HG02588 (cell line): ENCODE results near the gene ZNF654.
"Not testable (repeated sequence)": the region's sequence is repeated elsewhere in the genome, so short reads cannot be mapped to it uniquely, and the experiment has no call there.

Experiments used
- ATAC-seq: cut with Tn5 transposase; IDR thresholded peaks from one replicate; pipeline ENCODE4 v1.9.1; 2021; ENCODE audit warnings: mild to moderate bottlenecking, moderate library complexity; ENCODE audit not compliant: unreplicated experiment

The ZNF654 gene

GRCh38 chr3:88133711-88134263 is 74.7 kb downstream of the ZNF654 start:
- no peak for ATAC-seq

GRCh38 chr3:88137836-88138235 is 78.8 kb downstream of the ZNF654 start:
- no peak for ATAC-seq

GRCh38 chr3:88141458-88142083 is 82.5 kb downstream of the ZNF654 start:
- peak; percentile 3 for ATAC-seq

- ATAC-seq = peak; percentile 45
Measured at GRCh38 chr3:88142094-88142624, 83.1 kb downstream of the ZNF654 start.

- no peak for ATAC-seq
Measured at GRCh38 chr3:88147261-88147660, 88.2 kb downstream of the ZNF654 start.

GRCh38 chr3:88148651-88149050 is 89.6 kb downstream of the ZNF654 start:
- no peak for ATAC-seq

- ATAC-seq = peak; percentile 13
Measured at GRCh38 chr3:88149101-88149508, 90.0 kb downstream of the ZNF654 start.

GRCh38 chr3:88149509-88150362 is 90.7 kb downstream of the ZNF654 start, which contains the start of gene C3orf38:
Gene C3orf38 (plus strand): TSS chr3:88149959. CDS start chr3:88150053, 94 bp downstream.
- peak; percentile 80 for ATAC-seq

GRCh38 chr3:88150371-88150770 is 91.3 kb downstream of the ZNF654 start:
- ATAC-seq = peak; percentile 25

GRCh38 chr3:88150806-88151205 is 91.8 kb downstream of the ZNF654 start:
- no peak for ATAC-seq

GRCh38 chr3:88151358-88151757 is 92.3 kb downstream of the ZNF654 start:
- no peak for ATAC-seq

GRCh38 chr3:88152841-88153240 is 93.8 kb downstream of the ZNF654 start:
- ATAC-seq = no peak

- no peak for ATAC-seq
Measured at GRCh38 chr3:88166419-88166971, 107.4 kb downstream of the ZNF654 start.

- no peak for ATAC-seq
Measured at GRCh38 chr3:88167173-88167572, 108.1 kb downstream of the ZNF654 start.

- ATAC-seq = no peak
Measured at GRCh38 chr3:88167704-88168103, 108.6 kb downstream of the ZNF654 start.

GRCh38 chr3:88168171-88168570 is 109.1 kb downstream of the ZNF654 start:
- no peak for ATAC-seq

GRCh38 chr3:88180398-88180999 is 121.4 kb downstream of the ZNF654 start:
- peak; percentile 75 for ATAC-seq

GRCh38 chr3:88182165-88182918 is 123.3 kb downstream of the ZNF654 start:
- not testable (repeated sequence) for ATAC-seq

- no peak for ATAC-seq
Measured at GRCh38 chr3:88188436-88188835, 129.4 kb downstream of the ZNF654 start.

- ATAC-seq = peak; percentile 98
Measured at GRCh38 chr3:88189361-88189810, 130.3 kb downstream of the ZNF654 start.
